GM21526 (cell line): ENCODE data around the gene INSYN2B.

ENCODE experiments used
- ATAC-seq: cut with Tn5 transposase; IDR thresholded peaks from one replicate; pipeline ENCODE4 v1.9.1; 2021; ENCODE audit warnings: moderate library complexity; ENCODE audit not compliant: unreplicated experiment, low FRiP score

INSYN2B gene

GRCh38 chr5:169980418-169981053 lies at the start of gene INSYN2B:
INSYN2B (minus strand) TSS chr5:169980495; CDS start chr5:169883898, 96,597 bp downstream.
- ATAC-seq: no peak

DNA sequence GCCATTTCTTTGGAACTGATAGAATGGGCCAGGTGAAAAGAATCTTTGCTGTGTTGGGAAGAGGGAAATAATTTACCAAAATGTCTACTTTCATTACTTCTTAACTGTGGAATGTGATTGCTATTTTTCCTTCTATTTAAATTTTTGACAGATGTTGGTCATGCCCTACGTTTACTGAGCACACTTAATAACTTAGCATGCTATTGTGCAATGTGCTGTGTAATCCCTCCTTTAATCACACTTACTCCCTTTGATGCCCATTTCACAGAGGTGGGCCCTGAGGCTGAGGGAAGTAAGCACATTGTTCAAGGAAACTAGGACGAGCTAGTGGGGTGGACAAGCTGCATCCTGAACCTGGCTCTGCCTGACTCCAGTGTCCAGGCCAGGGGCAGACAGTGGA lies 47.8 kb upstream of the INSYN2B start:
- no peak for ATAC-seq

DNA sequence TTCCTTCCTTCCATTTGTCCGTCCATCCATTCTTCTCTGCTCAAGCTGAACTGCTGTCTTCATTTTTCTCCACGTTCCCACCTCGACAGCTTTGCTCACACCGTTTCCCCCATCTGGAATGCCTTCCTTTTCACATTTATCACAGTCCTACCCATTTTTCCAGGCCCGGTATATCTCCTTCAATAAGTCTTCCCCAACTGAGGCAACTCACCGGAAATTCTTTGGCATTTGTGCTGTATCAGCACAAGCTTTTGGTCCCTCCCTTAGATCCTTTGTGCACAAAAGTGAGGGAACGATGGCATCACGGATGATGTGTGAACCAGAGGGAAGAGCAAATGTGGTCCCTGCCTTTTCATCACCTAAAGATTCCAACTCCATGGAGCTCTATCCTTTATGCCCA lies 45.6 kb upstream of the INSYN2B start:
- no peak for ATAC-seq

GRCh38 chr5:170021506-170021905 lies 41.2 kb upstream of the INSYN2B start:
- ATAC-seq: no peak

- ATAC-seq: no peak
Observed at GRCh38 chr5:170020423-170020822, 40.1 kb upstream of the INSYN2B start.

GRCh38 chr5:170012622-170013021 lies 32.3 kb upstream of the INSYN2B start:
- ATAC-seq: no peak

DNA sequence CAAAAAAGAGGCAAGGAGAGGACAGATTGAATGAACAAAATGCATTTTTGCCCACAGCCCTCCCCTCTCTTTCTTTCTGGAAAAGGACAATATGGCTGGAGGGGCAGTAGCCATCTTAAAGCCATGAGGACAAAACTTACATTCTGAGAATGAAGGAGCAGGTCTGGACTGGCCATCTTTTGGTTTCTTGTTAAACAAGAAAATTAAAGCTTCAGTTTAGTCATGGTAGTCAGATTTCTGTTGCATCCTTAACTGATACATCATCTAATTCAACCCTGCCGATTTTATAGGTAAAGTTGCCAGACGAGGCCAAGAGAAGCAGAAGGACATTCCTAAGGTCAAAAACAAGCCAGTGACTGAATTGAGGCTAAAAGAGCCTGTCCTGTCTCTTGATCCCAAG lies 31.5 kb upstream of the INSYN2B start:
- ATAC-seq: no peak

- ATAC-seq: no peak
Observed at GRCh38 chr5:170010595-170010994, 30.3 kb upstream of the INSYN2B start.

DNA sequence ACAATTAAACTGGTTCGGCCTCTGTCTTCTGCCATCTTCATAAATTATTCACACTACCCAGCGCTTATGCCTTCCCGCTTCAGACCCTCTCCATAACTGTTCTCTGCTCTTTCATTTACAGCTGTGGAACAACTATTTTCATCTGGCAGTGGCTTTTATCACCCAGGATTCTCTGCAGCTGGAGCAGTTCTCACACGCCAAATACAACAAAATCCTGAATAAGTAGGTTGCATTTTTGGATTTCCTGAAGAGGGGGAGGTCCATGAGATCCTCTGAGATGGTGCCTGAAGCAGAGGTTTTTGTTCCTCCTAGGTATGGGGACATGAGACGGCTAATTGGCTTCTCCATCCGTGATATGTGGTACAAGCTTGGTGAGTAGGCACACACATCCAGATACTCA lies 28.1 kb upstream of the INSYN2B start:
- ATAC-seq: no peak

- ATAC-seq: no peak
Observed at GRCh38 chr5:170006021-170006420, 25.7 kb upstream of the INSYN2B start.

GRCh38 chr5:170000155-170000554 lies 19.9 kb upstream of the INSYN2B start:
- ATAC-seq: no peak

- ATAC-seq: no peak
Observed at GRCh38 chr5:169999621-170000020, 19.3 kb upstream of the INSYN2B start.

DNA sequence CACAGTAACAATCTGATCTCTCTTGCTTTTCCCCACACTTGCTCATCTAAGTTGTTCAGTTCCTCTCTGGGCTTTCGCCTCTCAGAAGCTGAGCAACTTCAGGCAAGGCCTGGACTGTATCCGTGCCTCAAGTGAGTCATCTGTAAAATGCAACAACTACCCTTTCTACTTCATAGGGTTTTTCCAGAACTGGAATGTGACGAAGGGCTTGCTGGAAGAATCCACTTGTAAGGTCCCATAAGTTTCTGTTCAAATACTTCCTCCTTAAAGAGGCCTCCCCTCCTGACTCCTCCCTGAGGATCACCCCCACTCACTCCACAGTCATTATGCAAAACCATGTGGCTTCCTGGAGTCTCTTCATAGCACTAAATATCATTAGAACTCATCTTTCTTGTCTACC lies 17.5 kb upstream of the INSYN2B start:
- no peak for ATAC-seq

DNA sequence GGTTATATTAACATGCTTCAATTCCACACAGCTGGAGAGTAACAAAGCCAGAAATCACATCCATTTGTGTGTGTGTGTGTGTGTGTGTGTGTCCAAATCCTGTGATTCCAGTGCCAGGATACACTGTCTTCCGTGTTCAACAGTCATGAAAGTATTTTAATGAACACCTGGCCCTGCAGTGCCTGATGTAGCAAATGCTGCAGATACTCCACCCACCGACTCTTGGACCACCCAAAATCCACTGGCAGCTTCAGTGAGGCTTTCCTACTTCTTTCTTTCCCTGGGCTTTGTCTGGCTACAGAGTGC lies 13.1 kb upstream of the INSYN2B start:
- ATAC-seq: no peak

DNA sequence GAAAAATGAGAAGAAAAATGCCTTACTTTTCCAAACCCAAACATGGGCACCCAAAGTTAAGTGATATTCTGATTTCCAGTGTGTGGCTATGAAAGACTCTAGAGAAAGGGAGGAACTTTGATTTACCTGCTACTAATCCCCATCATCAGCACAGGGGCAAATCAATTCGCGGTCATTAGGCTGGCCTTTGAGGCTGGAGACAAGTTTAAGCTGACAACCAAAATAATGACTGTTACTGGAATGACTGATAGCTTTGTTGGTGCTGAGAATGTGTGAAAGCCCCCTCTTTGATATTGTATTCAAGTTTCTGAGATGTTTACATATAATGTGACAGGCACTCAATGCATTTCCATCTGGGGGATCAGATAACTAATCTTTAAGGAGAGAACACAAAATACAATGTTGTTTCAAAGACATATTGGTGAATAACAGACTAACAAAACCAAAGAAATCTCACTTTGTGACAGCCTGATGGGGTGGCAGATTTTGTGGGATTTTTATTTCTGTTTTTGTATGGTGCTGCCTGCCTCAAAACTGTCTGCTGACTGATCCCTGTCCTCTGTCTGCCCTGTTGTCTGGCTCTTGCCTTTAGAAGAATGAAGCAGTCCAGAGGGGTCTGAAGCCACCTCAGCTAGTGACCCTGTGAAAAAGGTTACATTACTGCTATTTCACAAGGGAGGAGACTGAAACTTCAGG lies 12.6 kb upstream of the INSYN2B start:
- no peak for ATAC-seq

DNA sequence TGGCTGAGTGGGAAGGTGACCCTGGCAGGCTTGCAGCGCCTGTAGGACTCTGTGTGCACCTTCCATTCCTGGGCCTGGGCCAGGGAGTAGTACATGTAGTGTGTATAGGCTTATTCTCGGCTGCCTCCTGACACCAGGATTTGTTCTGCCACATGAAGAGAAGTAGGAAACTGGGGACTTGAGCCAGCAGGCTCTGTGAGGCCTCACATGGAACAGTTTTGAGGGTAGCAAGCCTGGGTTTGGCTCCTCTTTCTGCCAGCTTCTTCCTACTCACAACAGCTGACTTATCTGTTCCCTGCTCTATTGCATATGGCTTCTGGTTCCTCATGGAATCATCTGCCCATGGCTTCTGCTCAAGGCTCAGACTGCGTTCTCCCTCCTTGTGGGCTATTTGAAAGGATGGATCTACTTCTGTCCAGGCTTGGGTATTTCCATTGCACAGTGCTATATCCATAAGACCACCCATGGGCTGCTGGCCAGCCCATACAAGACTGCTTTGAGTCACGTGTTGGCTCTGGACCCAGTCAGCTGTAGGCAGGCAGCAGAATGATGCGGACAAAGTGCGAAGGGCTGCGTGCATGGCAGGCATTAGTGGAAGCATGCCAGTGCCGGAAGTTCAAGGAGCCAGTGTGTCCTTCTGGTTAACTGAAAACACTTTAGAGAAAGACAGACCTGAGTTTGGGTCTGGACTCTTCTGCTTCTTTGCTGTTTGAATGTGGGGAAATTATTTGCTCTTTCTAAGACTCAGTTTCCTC lies 11.0 kb upstream of the INSYN2B start:
- no peak for ATAC-seq

- no peak for ATAC-seq
Observed at GRCh38 chr5:169989365-169989764, 9.1 kb upstream of the INSYN2B start.

DNA sequence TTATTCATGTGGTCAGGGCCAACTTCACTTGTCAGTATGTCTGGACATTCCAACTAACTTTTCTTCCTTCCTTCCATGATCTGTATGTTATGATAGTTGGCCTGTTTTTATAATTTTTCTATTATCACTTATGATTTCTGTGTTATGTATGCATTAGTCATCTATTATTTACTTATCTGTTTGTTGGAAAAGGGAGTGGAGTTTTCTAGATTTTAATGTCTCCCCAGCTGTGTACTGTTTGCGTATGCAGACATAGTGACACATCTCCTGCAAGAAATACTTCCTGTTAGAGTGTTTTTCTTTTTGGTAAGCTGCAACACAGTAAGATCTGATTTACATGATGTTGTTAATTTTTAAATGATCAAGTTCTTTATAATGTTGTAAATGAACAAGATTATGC lies 8.7 kb upstream of the INSYN2B start:
- no peak for ATAC-seq

DNA sequence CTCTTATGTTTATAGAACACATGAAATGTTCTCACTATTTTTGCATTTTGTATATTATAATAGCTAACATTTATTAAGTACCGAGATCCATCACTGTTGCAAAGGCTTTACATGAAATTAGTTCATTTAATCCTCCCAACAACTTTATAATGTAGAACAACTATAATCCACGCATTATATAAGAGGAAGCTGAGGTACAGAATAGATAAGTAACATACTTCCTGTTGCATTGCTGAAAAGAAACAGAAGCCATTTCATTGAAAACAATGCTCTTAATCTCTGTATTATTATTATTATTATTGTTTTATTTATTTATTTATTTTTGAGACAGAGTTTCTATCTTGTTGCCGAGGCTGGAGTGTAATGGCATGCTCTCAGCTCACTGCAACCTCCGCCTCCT lies 7.9 kb upstream of the INSYN2B start:
- ATAC-seq: no peak

GRCh38 chr5:169979871-169980270 lies 424 bp downstream of the INSYN2B start:
- ATAC-seq: no peak

GRCh38 chr5:169978714-169979113 lies 1.6 kb downstream of the INSYN2B start:
- ATAC-seq: no peak
